Measurements from ENCODE around the gene PHC1. TPM values are rescaled to one million over a fixed set of nuclear protein-coding genes. Genes with fewer than 3 reads are reported as not detected.

Gene PHC1
- total RNA-seq, 4 donors from 2014 or later: 15.7 to 32.6 (median 28.2) TPM

DNA sequence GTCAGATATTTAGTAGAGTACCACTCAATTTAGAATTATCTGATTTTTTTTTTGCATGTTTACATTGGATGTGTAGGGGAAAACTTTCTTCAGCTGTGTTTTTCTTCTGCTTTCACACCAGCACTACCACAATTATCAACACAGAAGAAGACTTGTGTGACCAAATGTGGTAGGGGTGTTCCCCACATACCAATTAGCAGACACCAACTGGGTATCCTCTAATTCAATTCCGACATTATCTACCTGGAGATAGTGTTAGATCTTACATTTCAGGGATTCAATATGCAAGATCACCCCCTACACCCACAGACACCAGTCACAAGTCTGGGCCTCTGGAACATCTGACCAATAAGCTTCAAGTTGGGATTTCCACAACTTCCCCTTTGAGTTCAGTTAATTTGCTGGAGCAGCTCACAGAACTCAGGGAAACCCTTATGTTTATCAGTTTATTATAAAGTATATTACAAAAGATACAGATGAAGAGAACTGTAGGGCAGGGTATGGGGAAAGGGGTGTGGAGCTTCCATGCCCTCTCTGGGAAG is 71.0 kb downstream of the PHC1 start:
- H3K27me3 ChIP-seq: no peaks in the 10 kb centered on the region
- no peak for DNase-seq (ENCODE audit: low spot score in 2 of 2)
- H3K9me3 ChIP-seq: peaks cover 7% of the 10 kb centered on the region
- no peak overlapping the region for H3K27ac ChIP-seq
- H3K4me1 ChIP-seq: no peaks in the 10 kb centered on the region
- TF ChIP-seq EP300 (IDR thresholded peaks at IDR 0.05): no peak
- TF ChIP-seq POLR2AphosphoS5 (IDR thresholded peaks at IDR 0.05): no peak
- TF ChIP-seq, protein P1, sequence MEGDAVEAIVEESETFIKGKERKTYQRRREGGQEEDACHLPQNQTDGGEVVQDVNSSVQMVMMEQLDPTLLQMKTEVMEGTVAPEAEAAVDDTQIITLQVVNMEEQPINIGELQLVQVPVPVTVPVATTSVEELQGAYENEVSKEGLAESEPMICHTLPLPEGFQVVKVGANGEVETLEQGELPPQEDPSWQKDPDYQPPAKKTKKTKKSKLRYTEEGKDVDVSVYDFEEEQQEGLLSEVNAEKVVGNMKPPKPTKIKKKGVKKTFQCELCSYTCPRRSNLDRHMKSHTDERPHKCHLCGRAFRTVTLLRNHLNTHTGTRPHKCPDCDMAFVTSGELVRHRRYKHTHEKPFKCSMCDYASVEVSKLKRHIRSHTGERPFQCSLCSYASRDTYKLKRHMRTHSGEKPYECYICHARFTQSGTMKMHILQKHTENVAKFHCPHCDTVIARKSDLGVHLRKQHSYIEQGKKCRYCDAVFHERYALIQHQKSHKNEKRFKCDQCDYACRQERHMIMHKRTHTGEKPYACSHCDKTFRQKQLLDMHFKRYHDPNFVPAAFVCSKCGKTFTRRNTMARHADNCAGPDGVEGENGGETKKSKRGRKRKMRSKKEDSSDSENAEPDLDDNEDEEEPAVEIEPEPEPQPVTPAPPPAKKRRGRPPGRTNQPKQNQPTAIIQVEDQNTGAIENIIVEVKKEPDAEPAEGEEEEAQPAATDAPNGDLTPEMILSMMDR (IDR thresholded peaks at IDR 0.05): no peak
- H3K4me3 ChIP-seq: no peak overlapping the region
- WGBS: 95% methylated on average over 1 of the region's 1 CpG
- no peaks in the 10 kb centered on the region for H3K36me3 ChIP-seq

DNA sequence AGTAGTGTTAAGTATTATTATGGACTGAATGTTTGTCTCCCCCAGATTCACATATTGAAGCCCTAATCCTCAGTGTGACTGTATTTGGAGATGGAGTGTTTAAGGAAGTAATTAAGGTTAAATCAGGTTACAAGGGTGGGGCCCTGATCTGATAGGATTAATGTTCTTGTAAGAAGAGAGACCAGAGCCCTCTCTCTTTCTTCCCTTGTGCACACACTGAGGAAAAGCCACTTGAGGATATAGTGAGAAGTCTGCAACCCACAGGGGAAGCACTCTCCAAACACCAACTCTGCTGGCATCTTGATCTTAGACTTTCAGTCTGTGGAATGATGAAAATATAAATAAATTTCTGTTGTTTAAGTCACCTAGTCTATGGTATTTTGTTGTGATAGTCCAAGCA is 72.9 kb downstream of the PHC1 start:
- DNase-seq (ENCODE audit: low spot score in 2 of 2): no peak
- no peaks in the 10 kb centered on the region for H3K9me3 ChIP-seq
- no peak overlapping the region for H3K4me3 ChIP-seq
- H3K4me1 ChIP-seq: no peaks in the 10 kb centered on the region
- no peaks in the 10 kb centered on the region for H3K27me3 ChIP-seq
- H3K36me3 ChIP-seq: no peaks in the 10 kb centered on the region
- no peak overlapping the region for H3K27ac ChIP-seq
- TF ChIP-seq POLR2A (IDR thresholded peaks at IDR 0.05) (no peak), EP300 (IDR thresholded peaks at IDR 0.05) (no peak), POLR2AphosphoS5 (IDR thresholded peaks at IDR 0.05) (no peak)
- TF ChIP-seq, protein P1 (IDR thresholded peaks at IDR 0.05): no peak

DNA sequence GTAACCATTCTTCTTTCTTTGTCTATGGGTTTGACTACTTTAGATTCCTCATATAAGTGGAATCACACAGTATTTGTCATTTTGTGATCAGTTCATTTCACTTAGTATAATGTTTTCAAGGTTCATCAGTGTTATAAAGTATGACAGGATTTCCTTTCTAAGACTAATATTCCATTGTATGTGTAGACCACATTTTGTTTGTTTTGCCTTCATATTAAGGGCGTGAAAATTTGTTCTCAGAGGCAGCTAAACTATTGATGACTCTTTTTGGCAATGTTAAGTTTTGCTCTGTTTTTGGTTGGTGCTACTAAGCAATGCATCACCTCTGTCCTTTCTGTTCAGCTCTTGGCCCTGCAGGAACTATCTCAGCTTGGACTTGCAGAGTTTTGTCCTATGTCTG is 73.4 kb downstream of the PHC1 start:
- no peak for TF ChIP-seq POLR2AphosphoS5 (IDR thresholded peaks at IDR 0.05)
- TF ChIP-seq EP300 (IDR thresholded peaks at IDR 0.05): no peak
- TF ChIP-seq, protein P1 (IDR thresholded peaks at IDR 0.05): no peak
- TF ChIP-seq POLR2A (IDR thresholded peaks at IDR 0.05): no peak
- H3K4me3 ChIP-seq: no peak overlapping the region
- H3K4me1 ChIP-seq: no peaks in the 10 kb centered on the region
- no peaks in the 10 kb centered on the region for H3K27me3 ChIP-seq
- no peak for DNase-seq (ENCODE audit: low spot score in 2 of 2)
- H3K9me3 ChIP-seq: no peaks in the 10 kb centered on the region
- WGBS: 63% methylated on average over 1 of the region's 1 CpG
- no peaks in the 10 kb centered on the region for H3K36me3 ChIP-seq
- no peak overlapping the region for H3K27ac ChIP-seq

DNA sequence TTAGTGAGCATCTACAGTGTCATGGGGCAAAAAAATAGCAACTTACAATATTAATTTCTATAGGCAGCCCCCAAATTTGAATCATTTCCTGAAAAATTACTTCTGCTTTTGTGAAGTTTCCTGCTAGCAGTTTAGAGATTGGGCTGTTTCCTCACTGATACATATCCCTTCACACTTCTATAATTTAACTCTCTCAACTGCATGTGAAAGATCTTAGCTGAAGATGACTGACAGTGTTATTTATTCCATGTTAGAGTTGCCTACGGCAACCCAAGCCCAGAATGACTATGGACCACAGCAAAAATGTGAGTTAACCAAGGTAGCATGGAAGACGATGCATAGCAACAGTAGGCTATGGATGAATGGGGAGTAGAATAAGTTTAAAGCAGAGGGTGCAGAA is 75.1 kb downstream of the PHC1 start, which contains the start of gene KLRG1:
Gene KLRG1 (plus strand): TSS at position 134 of the 400 bp plus-strand sequence. CDS start 90 bp downstream, at position 224.
- no peak within 1 kb of the TSS for H3K4me3 ChIP-seq
- no peak for TF ChIP-seq POLR2AphosphoS5 (IDR thresholded peaks at IDR 0.05)
- TF ChIP-seq, protein P1 (IDR thresholded peaks at IDR 0.05): no peak
- DNase-seq (ENCODE audit: low spot score in 2 of 2): no peak
- H3K9me3 ChIP-seq: no peaks in the 10 kb centered on the region
- H3K27ac ChIP-seq: no peak within 1 kb of the TSS
- H3K4me1 ChIP-seq: no peaks in the 10 kb centered on the region
- H3K27me3 ChIP-seq: no peaks in the 10 kb centered on the region
- no peaks in the 10 kb centered on the region for H3K36me3 ChIP-seq
- WGBS: 78% methylated on average over 2 of the region's 2 CpGs

Other genes with a start within 250 kb of the PHC1 start
- 10 to 100 TPM; 11.8 to 29.6 (median 14.4) TPM for gene RIMKLB, start 216.5 kb upstream of the PHC1 start, total RNA-seq
- gene A2ML1, start 91.9 kb upstream of the PHC1 start, total RNA-seq: 100 to 1,000 TPM; 166 to 268 (median 218) TPM
- 100 to 1,000 TPM in 3 of 4 donors, 10 to 100 TPM in 1; 75.8 to 138 (median 120) TPM for gene M6PR, start 35.1 kb downstream of the PHC1 start, total RNA-seq
- 1 to 10 TPM in 2 of 4 donors, not detected in 2; 2.4 to 2.5 TPM for gene KLRG1, start 75.0 kb downstream of the PHC1 start, total RNA-seq
- 10 to 100 TPM; 47.6 to 84.4 (median 54.8) TPM for gene A2M, start 201.4 kb downstream of the PHC1 start, total RNA-seq